Spinal cord (tissue), 10 donors: ENCODE results near the gene GID8. TPM values are rescaled to one million over a fixed set of nuclear protein-coding genes. Genes with fewer than 3 reads are reported as not detected.
"Not testable (repeated sequence)": the region's sequence is repeated elsewhere in the genome, so short reads cannot be mapped to it uniquely, and the experiment has no call there.

Experiments used
- DNase-seq, 6 donors: peaks; one replicate each; pipeline versions ENCODE4 v3.0.0 to v3.0.0-alpha.2; 2013 to 2015; ENCODE audit warnings: low spot score in 6 of 6, low read depth in 4 of 6
- H3K27ac ChIP-seq: one replicate; pipeline ENCODE4 v1.5.1; 2013; ENCODE audit warnings: low read depth, low read length, control low read depth
- H3K27me3 ChIP-seq: one replicate; pipeline ENCODE4 v1.6.1; 2013; ENCODE audit warnings: low read length; ENCODE audit not compliant: control insufficient read depth, insufficient read depth
- H3K36me3 ChIP-seq: one replicate; pipeline ENCODE4 v1.6.1; 2013; ENCODE audit warnings: low read length; ENCODE audit not compliant: control insufficient read depth, insufficient read depth
- H3K4me1 ChIP-seq: one replicate; pipeline ENCODE4 v1.6.1; 2013; ENCODE audit warnings: low read length; ENCODE audit not compliant: control insufficient read depth, insufficient read depth
- H3K4me3 ChIP-seq: one replicate; pipeline ENCODE4 v1.5.1; 2013; ENCODE audit warnings: low read depth, low read length, control low read depth
- H3K9me3 ChIP-seq: one replicate; pipeline ENCODE4 v1.6.1; 2013; ENCODE audit warnings: low read length; ENCODE audit not compliant: control insufficient read depth, insufficient read depth
- WGBS: methylation state at CpG from one replicate; pipeline ENCODE4 v1.1.5; 2013; ENCODE audit warnings: missing lambda C conversion rate; ENCODE audit not compliant: insufficient coverage; 5-methylcytosine and 5-hydroxymethylcytosine counted together
- polyA plus RNA-seq, 2 donors: library from polyadenylated mRNA; unstranded; fragments of 120-200 nt; gene quantifications; one replicate each; pipeline ENCODE4 v1.2.1, GENCODE V29; 2013; ENCODE audit not compliant: insufficient read length in 2 of 2
- total RNA-seq, 2 donors: library from RNA; depleted of rRNA in 1 of 2; stranded (reverse); fragments of 120-200 nt in 1 of 2; fragments of >200 nt in 1 of 2; gene quantifications; one replicate each; pipeline versions ENCODE4 v1.2.3 to v1.2.4, GENCODE V29; 2013 to 2014
- donor health status: healthy.

The GID8 gene
- total and polyA plus RNA-seq, 4 donors = 32.7 to 46.0 (median 39.1) TPM

DNA sequence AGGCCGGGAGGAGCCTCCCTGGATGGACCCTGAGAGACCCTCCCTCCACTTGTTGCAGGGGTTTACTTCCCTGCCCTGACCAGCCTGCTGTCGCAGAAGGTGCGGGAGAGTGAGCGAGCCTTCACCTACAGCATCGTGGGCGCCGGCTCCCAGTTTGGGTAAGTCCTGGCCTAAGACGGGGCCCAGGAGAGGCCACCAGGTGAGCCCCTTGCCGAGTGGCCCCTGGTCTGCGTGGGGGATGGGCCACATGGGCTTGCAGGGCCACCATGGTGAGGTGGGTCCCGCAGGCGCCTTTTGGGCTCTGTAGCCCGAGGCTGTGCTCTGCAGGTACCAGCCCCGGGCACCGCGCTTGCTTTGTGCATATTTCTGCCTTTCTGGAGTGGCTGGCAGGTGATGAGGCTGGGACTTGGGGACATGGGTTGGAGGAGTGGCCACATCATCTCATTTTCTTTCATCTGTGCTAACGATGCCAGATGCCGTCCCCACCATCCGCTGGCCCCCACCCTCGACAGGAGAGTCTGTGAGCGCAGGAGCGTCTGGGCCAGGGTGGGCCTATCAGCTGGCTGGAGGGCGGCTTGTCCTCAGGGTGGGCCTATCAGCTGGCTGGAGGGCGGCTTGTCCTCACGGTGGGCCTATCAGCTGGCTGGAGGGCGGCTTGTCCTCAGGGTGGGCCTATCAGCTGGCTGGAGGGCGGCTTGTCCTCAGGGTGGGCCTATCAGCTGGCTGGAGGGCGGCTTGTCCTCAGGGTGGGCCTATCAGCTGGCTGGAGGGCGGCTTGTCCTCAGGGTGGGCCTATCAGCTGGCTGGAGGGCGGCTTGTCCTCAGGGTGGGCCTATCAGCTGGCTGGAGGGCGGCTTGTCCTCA lies 22.7 kb downstream of the GID8 start:
- not testable (repeated sequence) for H3K27ac ChIP-seq, H3K27me3 ChIP-seq, H3K4me3 ChIP-seq, H3K36me3 ChIP-seq, H3K9me3 ChIP-seq
- peaks cover 11% of the 10 kb centered on the region for H3K4me1 ChIP-seq
- 88% methylated on average over 17 of the region's 31 CpGs for WGBS
- peak in 2 of 6 donors; percentile 32 to 92 for DNase-seq

DNA sequence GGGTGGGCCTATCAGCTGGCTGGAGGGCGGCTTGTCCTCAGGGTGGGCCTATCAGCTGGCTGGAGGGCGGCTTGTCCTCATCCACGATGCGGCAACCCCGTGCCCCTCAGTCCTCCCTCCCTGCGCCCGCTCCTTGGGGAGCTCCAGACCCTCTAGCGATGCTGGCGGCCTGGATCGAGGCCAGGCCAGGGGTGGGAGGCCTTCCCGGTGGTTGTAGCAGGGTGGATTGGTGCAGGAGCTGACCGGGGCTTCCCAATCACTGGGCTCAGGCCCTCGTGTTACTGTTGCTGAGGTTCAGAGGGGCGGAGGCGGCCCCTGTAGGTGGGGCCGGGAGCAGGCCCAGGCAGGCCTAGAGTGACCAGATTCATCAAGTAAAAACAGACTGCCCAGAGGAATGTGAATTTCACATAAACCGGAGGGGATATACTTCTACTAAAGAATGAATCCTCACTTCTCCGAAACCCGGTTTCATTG lies 23.4 kb downstream of the GID8 start:
- Histone ChIP-seq H3K27ac (no peak overlapping the region), H3K9me3 (no peaks in the 10 kb centered on the region), H3K27me3 (no peaks in the 10 kb centered on the region), H3K4me1 (peaks cover 11% of the 10 kb centered on the region), H3K4me3 (no peak overlapping the region), H3K36me3 (peaks cover 8% of the 10 kb centered on the region)
- DNase-seq = peak in 2 of 6 donors; percentile 41 to 76
- WGBS = 66% methylated on average over 16 of the region's 19 CpGs

DNA sequence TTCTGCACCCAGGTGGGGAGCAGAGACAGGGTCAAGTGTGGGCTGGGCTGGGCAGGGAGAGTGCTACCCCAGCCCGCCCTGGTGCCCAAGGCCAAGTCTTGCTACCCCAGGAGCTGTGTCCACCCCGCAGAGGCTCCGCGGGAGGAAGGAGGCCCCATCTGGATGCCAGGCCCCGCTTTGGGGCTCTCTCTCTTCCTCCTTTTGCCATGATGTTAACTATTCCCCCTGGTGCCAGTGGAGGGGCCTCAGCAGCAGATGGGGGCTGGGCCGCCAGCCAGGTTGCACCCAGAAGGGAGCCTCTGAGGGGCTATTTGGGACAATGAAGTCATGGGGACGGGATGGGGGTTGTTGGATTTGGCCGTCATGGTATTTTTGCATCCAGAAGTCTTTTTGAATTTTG lies 23.9 kb downstream of the GID8 start:
- H3K36me3 ChIP-seq = peaks cover 8% of the 10 kb centered on the region
- H3K4me3 ChIP-seq = no peak overlapping the region
- peaks cover 11% of the 10 kb centered on the region for H3K4me1 ChIP-seq
- H3K27ac ChIP-seq = no peak overlapping the region
- H3K27me3 ChIP-seq = no peaks in the 10 kb centered on the region
- H3K9me3 ChIP-seq = no peaks in the 10 kb centered on the region
- WGBS = 75% methylated on average over 6 of the region's 8 CpGs
- no peak for DNase-seq

DNA sequence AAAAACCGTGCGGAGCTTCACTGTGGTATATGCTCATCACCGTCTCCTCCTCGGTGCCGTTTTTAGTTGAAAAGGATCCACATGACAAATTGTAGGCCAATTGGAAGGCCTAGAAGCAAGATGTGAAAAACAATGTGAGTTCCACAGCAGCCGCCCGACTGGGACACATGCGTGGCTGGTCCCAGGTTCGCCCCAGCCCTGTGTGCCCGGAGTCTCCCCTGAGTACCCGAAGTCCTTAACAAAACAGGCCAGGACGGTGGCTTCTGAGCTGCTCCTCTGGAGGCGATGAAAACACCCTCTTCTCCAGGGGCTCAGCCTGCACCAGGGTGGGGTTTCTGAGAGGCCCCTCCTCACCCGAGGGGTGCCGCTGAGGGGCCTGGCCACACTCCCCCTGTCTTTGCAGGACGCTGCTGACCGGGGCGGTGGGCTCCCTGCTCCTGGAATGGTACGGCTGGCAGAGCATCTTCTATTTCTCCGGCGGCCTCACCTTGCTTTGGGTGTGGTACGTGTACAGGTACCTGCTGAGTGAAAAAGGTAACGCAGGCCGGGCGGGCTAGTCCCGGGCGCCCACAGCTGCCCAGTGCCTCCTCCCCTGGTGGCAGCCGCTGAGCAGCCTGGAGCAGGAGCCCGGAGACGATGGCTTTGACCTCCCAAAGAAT lies 24.4 kb downstream of the GID8 start:
- no peak overlapping the region for H3K4me3 ChIP-seq
- 89% methylated on average over 30 of the region's 30 CpGs for WGBS
- no peaks in the 10 kb centered on the region for H3K9me3 ChIP-seq

DNA sequence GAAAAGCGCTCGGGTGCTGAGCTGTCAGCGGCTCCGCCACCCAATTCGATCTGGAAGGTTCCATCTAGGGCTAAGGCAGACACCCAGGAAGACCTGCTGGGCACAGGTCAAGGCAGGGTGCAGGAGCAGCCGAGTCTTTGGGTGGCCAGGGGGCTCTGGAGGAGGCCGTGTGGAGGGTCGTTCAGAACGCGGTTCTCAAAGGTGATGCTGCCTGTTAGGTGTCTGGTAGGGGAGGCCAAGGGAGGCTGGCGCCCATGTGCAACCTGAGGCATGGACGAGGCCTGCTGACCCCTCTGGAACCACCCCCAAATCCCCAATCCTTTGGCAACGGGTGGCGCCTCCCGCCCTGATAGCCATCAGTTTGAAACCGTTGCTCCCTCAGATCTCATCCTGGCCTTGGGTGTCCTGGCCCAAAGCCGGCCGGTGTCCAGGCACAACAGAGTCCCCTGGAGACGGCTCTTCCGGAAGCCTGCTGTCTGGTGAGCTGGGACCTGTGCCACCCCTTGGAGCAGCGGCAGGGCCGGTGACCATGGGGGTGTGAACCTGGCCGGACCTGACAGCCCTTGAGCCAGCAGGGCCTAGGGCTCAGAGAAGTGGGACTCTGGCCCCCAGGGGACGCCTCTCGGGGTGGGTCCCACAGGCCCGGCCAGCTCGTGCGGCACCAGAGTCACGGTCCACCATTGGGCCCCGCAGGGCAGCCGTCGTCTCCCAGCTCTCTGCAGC lies 25.1 kb downstream of the GID8 start:
- WGBS = 89% methylated on average over 30 of the region's 32 CpGs

More for the DNA sequence above, 24.4 kb downstream of the GID8 start:
- DNase-seq = no peak
- H3K36me3 ChIP-seq = peaks cover 5% of the 10 kb centered on the region
- H3K4me1 ChIP-seq = peaks cover 11% of the 10 kb centered on the region
- H3K27me3 ChIP-seq = no peaks in the 10 kb centered on the region
- H3K27ac ChIP-seq = no peak overlapping the region

DNA sequence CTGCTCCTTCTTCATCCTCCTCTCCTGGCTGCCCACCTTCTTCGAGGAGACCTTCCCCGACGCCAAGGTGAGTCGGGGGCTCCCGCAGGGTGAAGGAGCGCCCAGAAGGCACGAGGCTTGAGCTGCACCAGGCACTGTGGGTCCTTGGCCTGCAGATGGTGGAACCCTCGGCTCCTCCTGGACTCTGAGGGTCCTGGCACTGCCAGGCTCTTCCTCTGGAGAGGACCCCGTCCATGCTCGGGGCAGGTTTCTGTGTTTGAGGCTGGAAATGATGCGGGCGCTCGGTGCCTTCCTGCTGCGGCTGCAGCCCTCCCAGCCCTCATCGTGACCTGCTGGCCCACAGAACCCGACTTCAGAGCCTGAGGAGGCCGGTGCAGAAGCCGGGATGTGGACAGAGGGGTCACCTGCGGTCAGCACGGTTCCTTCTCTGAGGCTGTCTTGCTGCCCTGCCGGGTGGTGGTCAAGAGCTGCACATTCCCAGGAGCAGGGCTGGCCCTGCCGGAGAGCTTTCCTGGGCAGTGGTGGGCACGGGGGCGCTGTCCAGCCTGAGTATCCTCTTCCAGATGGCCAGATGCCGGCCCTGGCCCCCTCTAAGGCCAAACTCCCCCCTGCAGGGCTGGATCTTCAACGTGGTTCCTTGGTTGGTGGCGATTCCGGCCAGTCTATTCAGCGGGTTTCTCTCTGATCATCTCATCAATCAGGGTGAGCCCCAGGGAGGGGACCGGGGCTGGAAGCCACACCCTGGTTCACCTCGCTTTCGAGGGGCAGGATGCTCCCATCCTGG lies 25.9 kb downstream of the GID8 start:
- H3K4me1 ChIP-seq = peaks cover 14% of the 10 kb centered on the region
- H3K36me3 ChIP-seq = peaks cover 5% of the 10 kb centered on the region
- no peak overlapping the region for H3K4me3 ChIP-seq
- H3K27ac ChIP-seq = no peak overlapping the region
- H3K27me3 ChIP-seq = no peaks in the 10 kb centered on the region
- no peak for DNase-seq
- 88% methylated on average over 31 of the region's 32 CpGs for WGBS
- no peaks in the 10 kb centered on the region for H3K9me3 ChIP-seq

More for the DNA sequence above, 25.1 kb downstream of the GID8 start:
- Histone ChIP-seq H3K36me3 (peaks cover 5% of the 10 kb centered on the region), H3K4me3 (no peak overlapping the region), H3K27ac (no peak overlapping the region), H3K27me3 (no peaks in the 10 kb centered on the region), H3K4me1 (peaks cover 11% of the 10 kb centered on the region), H3K9me3 (no peaks in the 10 kb centered on the region)
- DNase-seq = no peak

DNA sequence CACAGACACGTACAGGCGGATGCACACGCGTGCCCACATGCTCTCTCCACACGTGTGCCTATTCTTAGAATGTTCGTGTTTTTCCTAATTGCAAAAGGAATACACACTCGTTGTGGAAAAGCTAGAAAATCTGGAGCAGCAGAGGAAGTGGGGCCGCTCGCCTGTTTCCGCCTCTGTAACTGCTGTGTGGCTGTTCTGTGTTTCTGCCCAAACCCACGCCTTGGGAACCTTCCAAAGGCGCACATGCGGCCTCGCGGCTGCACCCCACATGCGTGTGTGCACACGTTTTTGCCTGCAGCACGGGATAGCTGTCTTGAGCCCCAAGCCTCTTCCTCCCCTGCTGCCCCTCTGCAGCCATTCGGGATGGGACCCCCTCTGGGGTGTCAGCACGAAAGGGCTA lies 26.8 kb downstream of the GID8 start:
- H3K4me3 ChIP-seq = no peak overlapping the region
- 83% methylated on average over 20 of the region's 20 CpGs for WGBS
- H3K4me1 ChIP-seq = peaks cover 18% of the 10 kb centered on the region
- DNase-seq = peak in 1 of 6 donors; percentile 21
- H3K9me3 ChIP-seq = no peaks in the 10 kb centered on the region
- H3K27ac ChIP-seq = no peak overlapping the region
- H3K36me3 ChIP-seq = no peaks in the 10 kb centered on the region
- H3K27me3 ChIP-seq = no peaks in the 10 kb centered on the region

DNA sequence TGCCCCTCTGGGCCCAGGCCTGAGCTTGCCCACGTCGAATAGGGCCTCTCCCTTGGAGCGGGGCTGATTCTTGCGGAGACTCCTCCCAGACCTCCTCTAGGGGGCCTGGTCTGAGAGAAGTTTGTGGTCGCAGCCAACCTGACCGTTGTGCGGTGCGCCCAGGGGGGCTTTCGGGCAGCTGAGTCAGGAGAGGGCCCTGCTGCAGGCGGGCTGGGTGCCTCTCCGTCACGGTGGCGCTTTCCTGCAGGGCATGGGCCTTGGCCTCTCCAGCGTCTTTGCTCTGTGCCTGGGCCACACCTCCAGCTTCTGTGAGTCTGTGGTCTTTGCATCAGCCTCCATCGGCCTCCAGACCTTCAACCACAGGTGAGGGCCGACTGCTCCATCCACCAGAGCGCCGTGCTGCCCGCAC lies 27.4 kb downstream of the GID8 start:
- WGBS = 61% methylated on average over 17 of the region's 19 CpGs
- peaks cover 18% of the 10 kb centered on the region for H3K4me1 ChIP-seq
- H3K27me3 ChIP-seq = no peaks in the 10 kb centered on the region

More for the DNA sequence above, 27.4 kb downstream of the GID8 start:
- H3K27ac ChIP-seq = no peak overlapping the region
- no peaks in the 10 kb centered on the region for H3K36me3 ChIP-seq
- no peak for DNase-seq
- no peaks in the 10 kb centered on the region for H3K9me3 ChIP-seq
- no peak overlapping the region for H3K4me3 ChIP-seq
